Activated CD8-positive, alpha-beta memory T cell treated with anti-CD3 and anti-CD28 coated beads for 4 hours (primary cell): ENCODE data around the gene SLC24A4.

ENCODE experiments used
- DNase-seq, 2 donors: peaks; one replicate each; pipeline ENCODE4 v3.0.0-alpha.2; 2020; ENCODE audit warnings: low read depth in 2 of 2

The SLC24A4 gene

GRCh38 chr14:92544051-92544720 is 221.2 kb downstream of the SLC24A4 start:
- DNase-seq: no peak

- DNase-seq: no peak
Measured at GRCh38 chr14:92546347-92547053, 223.5 kb downstream of the SLC24A4 start.

DNA sequence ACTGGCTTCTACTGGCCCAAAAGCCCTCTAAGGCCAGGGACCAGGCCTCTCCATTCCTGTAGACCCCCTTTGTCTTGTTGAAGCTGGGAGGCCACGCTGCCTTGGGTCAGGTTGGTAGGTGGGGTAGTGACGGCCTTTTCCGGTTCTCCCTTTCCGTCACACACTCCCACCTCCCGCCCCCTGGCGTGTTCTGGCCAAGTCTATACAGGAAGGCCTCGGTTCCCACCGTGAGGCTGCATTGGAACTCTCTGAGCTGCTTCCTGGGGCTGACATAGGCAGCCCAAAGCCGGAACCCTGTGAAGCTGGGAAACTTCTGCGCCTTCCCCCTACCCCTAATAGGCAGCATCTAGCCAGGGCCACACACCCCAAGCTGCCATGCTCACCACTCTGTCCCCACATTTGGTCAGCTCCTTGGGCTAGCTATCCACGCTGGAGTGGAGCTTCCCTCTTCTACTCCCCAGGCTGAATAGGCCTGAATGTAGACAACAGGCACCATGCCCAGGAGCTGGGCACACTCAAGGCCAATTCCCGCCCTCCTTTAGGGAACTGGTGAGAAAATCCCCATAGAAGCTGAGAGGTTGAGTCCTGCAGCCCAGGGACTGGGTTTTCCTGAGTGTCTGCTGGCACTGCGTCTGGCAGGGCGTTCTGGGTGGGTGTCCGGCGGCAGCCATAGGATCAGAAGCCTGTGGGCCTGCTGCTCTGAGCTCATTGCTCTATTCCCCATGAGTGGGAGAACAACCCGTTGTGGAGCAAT is 226.3 kb downstream of the SLC24A4 start:
- DNase-seq: no peak

GRCh38 chr14:92549859-92550230 is 226.9 kb downstream of the SLC24A4 start:
- no peak for DNase-seq
